Inferior parietal cortex (tissue), 1 donor: ENCODE data around the gene MYO1G.
"Not testable (repeated sequence)": the region's sequence is repeated elsewhere in the genome, so short reads cannot be mapped to it uniquely, and the experiment has no call there.

Experiments
- DNase-seq: peaks from one replicate; pipeline ENCODE4 v3.0.0-alpha.2; 2016; ENCODE audit errors: extremely low spot score

Gene MYO1G

GRCh38 chr7:44978511-44979366, at the start of gene MYO1G:
TSS of gene MYO1G (minus strand) at chr7:44979015. CDS start at chr7:44978961, 54 bp downstream.
- no peak for DNase-seq

- no peak for DNase-seq
Observed at GRCh38 chr7:45028138-45028919, 49.5 kb upstream of the MYO1G start.

- DNase-seq = no peak
Observed at GRCh38 chr7:45027774-45028114, 48.9 kb upstream of the MYO1G start.

- peak; percentile 7 for DNase-seq
Observed at GRCh38 chr7:45026984-45027773, 48.4 kb upstream of the MYO1G start.

GRCh38 chr7:45026013-45026412, 47.2 kb upstream of the MYO1G start:
- DNase-seq = no peak

- not testable (repeated sequence) for DNase-seq
Observed at GRCh38 chr7:45025473-45025872, 46.7 kb upstream of the MYO1G start.

GRCh38 chr7:45024126-45024744, 45.4 kb upstream of the MYO1G start:
- no peak for DNase-seq

GRCh38 chr7:45021604-45022296, 42.9 kb upstream of the MYO1G start:
- no peak for DNase-seq

- no peak for DNase-seq
Observed at GRCh38 chr7:45020915-45021314, 42.1 kb upstream of the MYO1G start.

GRCh38 chr7:45017253-45017652, 38.4 kb upstream of the MYO1G start:
- no peak for DNase-seq

GRCh38 chr7:45015313-45015712, 36.5 kb upstream of the MYO1G start:
- DNase-seq = no peak

- DNase-seq = no peak
Observed at GRCh38 chr7:45013465-45013967, 34.7 kb upstream of the MYO1G start.

- no peak for DNase-seq
Observed at GRCh38 chr7:45007571-45008328, 28.9 kb upstream of the MYO1G start.

GRCh38 chr7:45007106-45007505, 28.3 kb upstream of the MYO1G start:
- peak; percentile 44 for DNase-seq

- no peak for DNase-seq
Observed at GRCh38 chr7:45003789-45004188, 25.0 kb upstream of the MYO1G start.

GRCh38 chr7:45001826-45002225, 23.0 kb upstream of the MYO1G start:
- DNase-seq = no peak

- no peak for DNase-seq
Observed at GRCh38 chr7:45001138-45001694, 22.4 kb upstream of the MYO1G start.

GRCh38 chr7:45000093-45001032, 21.5 kb upstream of the MYO1G start, which contains the start of gene CCM2:
TSS of gene CCM2 (plus strand) at chr7:45000201. CDS start at chr7:45000334, 133 bp downstream.
- DNase-seq = no peak
